OCI-LY7 (cell line): ENCODE measurements around the gene ZFX. TPM values are rescaled to one million over a fixed set of nuclear protein-coding genes. Genes with fewer than 3 reads are reported as not detected.
"Not testable (repeated sequence)": the region's sequence is repeated elsewhere in the genome, so short reads cannot be mapped to it uniquely, and the experiment has no call there.

Experiments
- BruUV-seq: library from RNA; stranded (reverse); fragments of 400-500 nt; replicated peaks from 2 replicates; lab custom pipeline; 2021; lab: Mats Ljungman, UMichigan
- CTCF ChIA-PET: fragments of 300-600 bp; sonication (Branson Sonifier 250); formaldehyde crosslinking; loops from one replicate; lab custom pipeline; 2022; ENCODE audit warnings: antibody characterized with exemption; ENCODE audit not compliant: unreplicated experiment; lab: Charles Lee
- POLR2A ChIA-PET: fragments of 300-600 bp; sonication (Branson Sonifier 250); formaldehyde crosslinking; loops from one replicate; lab custom pipeline; 2022; ENCODE audit warnings: antibody characterized with exemption; lab: Charles Lee
- DNase-seq: peaks from one replicate; pipeline ENCODE4 v3.0.0-alpha.2; 2015; ENCODE audit warnings: low spot score
- H2AFZ ChIP-seq: fragments of 200-600 bp; sonication (generic), shearing (Covaris generic); 2 replicates; pipeline ENCODE4 v1.6.1; 2014; ENCODE audit warnings: mild to moderate bottlenecking, antibody characterized with exemption, low read length, moderate library complexity
- H3K27ac ChIP-seq: fragments of 200-600 bp; sonication (generic); 2 replicates; pipeline ENCODE4 v1.5.1; 2014; ENCODE audit warnings: mixed run types, low read depth, mild to moderate bottlenecking, moderate library complexity, low read length, inconsistent platforms; ENCODE audit not compliant: poor library complexity, severe bottlenecking
- H3K36me3 ChIP-seq: fragments of 200-600 bp; sonication (generic); 2 replicates; pipeline ENCODE4 v1.6.1; 2014; ENCODE audit warnings: mild to moderate bottlenecking, antibody characterized with exemption, low read length, moderate library complexity, mixed read lengths; ENCODE audit not compliant: insufficient read depth
- H3K4me1 ChIP-seq: fragments of 200-600 bp; sonication (generic); 2 replicates; pipeline ENCODE4 v1.5.1; 2014; ENCODE audit warnings: mild to moderate bottlenecking, low read length; ENCODE audit not compliant: insufficient read depth, poor library complexity, severe bottlenecking
- H3K4me2 ChIP-seq: fragments of 200-600 bp; sonication (generic); 2 replicates; pipeline ENCODE4 v1.6.1; 2014; ENCODE audit warnings: mild to moderate bottlenecking, low read length
- H3K4me3 ChIP-seq: fragments of 200-600 bp; sonication (generic); 2 replicates; pipeline ENCODE4 v1.5.1; 2014; ENCODE audit warnings: mild to moderate bottlenecking, low read depth, low read length; ENCODE audit not compliant: poor library complexity, severe bottlenecking
- H3K79me2 ChIP-seq: fragments of 200-600 bp; sonication (generic); 2 replicates; pipeline ENCODE4 v1.6.1; 2016; ENCODE audit warnings: low read depth, mild to moderate bottlenecking, low read length, moderate library complexity, mixed read lengths; ENCODE audit not compliant: insufficient read depth
- H3K9me2 ChIP-seq: fragments of 200-600 bp; sonication (generic); 2 replicates; pipeline ENCODE4 v1.6.1; 2016; ENCODE audit warnings: mild to moderate bottlenecking, low read length, mixed read lengths; ENCODE audit not compliant: insufficient read depth
- H3K9me3 ChIP-seq: fragments of 200-600 bp; sonication (generic); 2 replicates; pipeline ENCODE4 v1.6.1; 2014; ENCODE audit warnings: mild to moderate bottlenecking, mixed run types, low read length, mixed read lengths
- H4K20me1 ChIP-seq: fragments of 200-600 bp; sonication (generic); 2 replicates; pipeline ENCODE4 v1.6.1; 2014; ENCODE audit warnings: mild to moderate bottlenecking, antibody characterized with exemption, low read length, moderate library complexity, mixed read lengths; ENCODE audit not compliant: insufficient read depth
- CTCF ChIP-seq: fragments of 200-600 bp; sonication (generic); conservative IDR thresholded peaks from 2 replicates; pipeline ENCODE4 v1.5.1; 2014; ENCODE audit warnings: mild to moderate bottlenecking, antibody characterized with exemption, low read length, moderate library complexity, mixed read lengths
- EZH2phosphoT487 ChIP-seq: fragments of 200-600 bp; sonication (generic); IDR thresholded peaks from 2 replicates; pipeline ENCODE4 v1.6.1; 2018; ENCODE audit warnings: low read depth, borderline replicate concordance, mild to moderate bottlenecking, mixed run types, antibody characterized with exemption, low read length, moderate library complexity, mixed read lengths
- intact Hi-C: fragments of 100-400 bp; cut with micrococcal nuclease; formaldehyde crosslinking; loops from one replicate; pipeline ENCODE4 v1.10.0; 2022; ENCODE audit not compliant: unreplicated experiment
- total RNA-seq, 2 experiments: library from RNA; depleted of rRNA in 1 of 2; stranded (reverse); fragments of >200 nt in 1 of 2; shearing (Covaris generic) in 1 of 2; gene quantifications; 2 replicates each; pipeline ENCODE4 v1.2.3, GENCODE V29; 2014 to 2022

The ZFX gene
- total RNA-seq, 2 experiments from 2014 or later, result 20.0 to 34.8 TPM

- Histone ChIP-seq H3K9me2 (no peaks in the 10 kb centered on the region), H3K4me1 (no peaks in the 10 kb centered on the region), H3K36me3 (no peaks in the 10 kb centered on the region), H3K4me2 (no peak overlapping the region), H3K27ac (no peak overlapping the region), H2AFZ (no peak overlapping the region), H3K79me2 (no peaks in the 10 kb centered on the region), H4K20me1 (no peaks in the 10 kb centered on the region), H3K9me3 (no peaks in the 10 kb centered on the region), H3K4me3 (no peak overlapping the region)
- DNase-seq, result no peak
- CTCF ChIA-PET, result no interaction called here
- intact Hi-C loops, result no loop called here
- TF ChIP-seq CTCF, result no peak
- no peak for TF ChIP-seq EZH2phosphoT487
- POLR2A ChIA-PET, result no interaction called here
- BruUV-seq, result no TSS peak
Observed at GRCh38 chrX:24133312-24133711, 16.2 kb upstream of the ZFX start.

- H2AFZ ChIP-seq, BruUV-seq, intact Hi-C loops, POLR2A ChIA-PET, H3K4me1 ChIP-seq, H3K4me2 ChIP-seq, H3K9me3 ChIP-seq, H3K79me2 ChIP-seq, H3K36me3 ChIP-seq, DNase-seq, H3K9me2 ChIP-seq, H3K27ac ChIP-seq, H4K20me1 ChIP-seq, H3K4me3 ChIP-seq, CTCF ChIA-PET: not testable (repeated sequence)
Observed at GRCh38 chrX:24135768-24136167, 13.8 kb upstream of the ZFX start.

GRCh38 chrX:24137192-24137591 lies 12.3 kb upstream of the ZFX start:
- H3K36me3 ChIP-seq, result no peaks in the 10 kb centered on the region
- no peak for DNase-seq
- H2AFZ ChIP-seq, result no peak overlapping the region
- H3K79me2 ChIP-seq, result no peaks in the 10 kb centered on the region
- POLR2A ChIA-PET, result interaction anchor here (1.1 kb wide), 1 partner anchor 38 kb away, joined by 4 read pairs; no protein-coding TSS in a partner anchor
- H3K4me1 ChIP-seq, result no peaks in the 10 kb centered on the region
- TF ChIP-seq EZH2phosphoT487 (no peak), CTCF (no peak)
- H3K9me2 ChIP-seq, result no peaks in the 10 kb centered on the region
- H3K9me3 ChIP-seq, result no peaks in the 10 kb centered on the region
- CTCF ChIA-PET, result no interaction called here
- H3K27ac ChIP-seq, result no peak overlapping the region
- BruUV-seq, result no TSS peak
- H3K4me3 ChIP-seq, result no peak overlapping the region
- no peak overlapping the region for H3K4me2 ChIP-seq
- intact Hi-C loops, result no loop called here
- H4K20me1 ChIP-seq, result no peaks in the 10 kb centered on the region

- DNase-seq, H3K36me3 ChIP-seq, H3K4me3 ChIP-seq, H3K4me2 ChIP-seq, BruUV-seq, H4K20me1 ChIP-seq, H3K9me3 ChIP-seq, CTCF ChIA-PET, H3K27ac ChIP-seq, H2AFZ ChIP-seq, intact Hi-C loops, H3K79me2 ChIP-seq, POLR2A ChIA-PET, H3K9me2 ChIP-seq: not testable (repeated sequence)
- H3K4me1 ChIP-seq, result peaks cover 28% of the 10 kb centered on the region
Observed at GRCh38 chrX:24143982-24144381, 5.5 kb upstream of the ZFX start.
